Panc1 (cell line): ENCODE data around the gene FFAR1. TPM values are rescaled to one million over a fixed set of nuclear protein-coding genes. Genes with fewer than 3 reads are reported as not detected.
"Not testable (repeated sequence)": the region's sequence is repeated elsewhere in the genome, so short reads cannot be mapped to it uniquely, and the experiment has no call there.

Experiments
- ATAC-seq: fragments of 200-7000 bp; cut with Tn5 transposase; 2 replicates; pipeline ENCODE4 v1.9.1; 2020; ENCODE audit warnings: mild to moderate bottlenecking, moderate library complexity
- BruUV-seq: library from RNA; stranded (reverse); fragments of 400-500 nt; replicated peaks from 2 replicates; lab custom pipeline; 2021; lab: Mats Ljungman, UMichigan
- CTCF ChIA-PET: fragments of 300-600 bp; sonication (Branson Sonifier 250); formaldehyde crosslinking; loops from one replicate; lab custom pipeline; 2022; ENCODE audit warnings: antibody characterized with exemption; lab: Charles Lee
- POLR2A ChIA-PET: fragments of 300-600 bp; sonication (Branson Sonifier 250); formaldehyde crosslinking; loops from one replicate; lab custom pipeline; 2022; ENCODE audit warnings: antibody characterized with exemption; lab: Charles Lee
- DNase-seq: peaks from one replicate; pipeline ENCODE4 v3.0.0-alpha.2; 2010; ENCODE audit warnings: low read depth, low spot score
- H3K27ac ChIP-seq: 2 replicates; pipeline ENCODE4 v1.5.1; 2011; ENCODE audit warnings: mild to moderate bottlenecking, low read length, inconsistent platforms
- H3K27me3 ChIP-seq: fragments of 200-500 bp; sonication (Bioruptor generic); 2 replicates; pipeline ENCODE4 v1.6.0; 2014; ENCODE audit warnings: low read length, inconsistent platforms; ENCODE audit not compliant: control insufficient read depth, insufficient read depth
- H3K36me3 ChIP-seq: fragments of 200-500 bp; sonication (Bioruptor generic); 2 replicates; pipeline ENCODE4 v1.5.1; 2014; ENCODE audit warnings: inconsistent platforms, mild to moderate bottlenecking, low read length, moderate library complexity; ENCODE audit not compliant: control insufficient read depth, insufficient read depth
- H3K4me1 ChIP-seq: 2 replicates; pipeline ENCODE4 v1.5.1; 2011; ENCODE audit warnings: inconsistent platforms, mild to moderate bottlenecking, low read length, moderate library complexity; ENCODE audit not compliant: control insufficient read depth, insufficient read depth
- H3K4me3 ChIP-seq, 2 experiments: 2 replicates each; pipeline ENCODE4 v1.5.1; 2011 to 2012; ENCODE audit warnings: low read depth in 2 of 2, low read length in 2 of 2, mild to moderate bottlenecking in 2 of 2, inconsistent platforms in 1 of 2, moderate library complexity in 1 of 2
- H3K9me3 ChIP-seq: fragments of 200-500 bp; sonication (Bioruptor generic); 2 replicates; pipeline ENCODE4 v1.5.1; 2014; ENCODE audit warnings: low read depth, mild to moderate bottlenecking, inconsistent platforms, low read length, moderate library complexity; ENCODE audit not compliant: control insufficient read depth, insufficient read depth
- POLR2AphosphoS5 ChIP-seq: IDR thresholded peaks from 2 replicates; pipeline ENCODE4 v1.6.1; 2012; ENCODE audit warnings: mild to moderate bottlenecking, low read depth, low read length, moderate library complexity
- SIN3A ChIP-seq: IDR thresholded peaks from 2 replicates; pipeline ENCODE4 v1.6.1; 2012; ENCODE audit warnings: low read depth, mild to moderate bottlenecking, low read length, moderate library complexity, borderline replicate concordance; ENCODE audit not compliant: insufficient read depth
- TCF7L2 ChIP-seq: IDR thresholded peaks from 2 replicates; pipeline ENCODE4 v1.6.1; 2011; ENCODE audit warnings: mild to moderate bottlenecking, low read depth, low read length, inconsistent platforms
- in situ Hi-C: cut with HindIII; loops from 2 replicates; pipeline ENCODE4 v1.10.0; 2016; ENCODE audit warnings: low sequenced_read_pairs, low pct_unique_long_range_greater_than_20kb
- intact Hi-C: fragments of 100-400 bp; cut with micrococcal nuclease; formaldehyde crosslinking; loops from one replicate; pipeline ENCODE4 v1.10.0; 2022; ENCODE audit not compliant: unreplicated experiment
- total RNA-seq: library from RNA; stranded (reverse); gene quantifications from one replicate; pipeline ENCODE4 v1.2.1, GENCODE V29; 2021; ENCODE audit not compliant: unreplicated experiment
- TF ChIP-seq, protein P1 (sequence below), 2 experiments: IDR thresholded peaks; 2 replicates each; pipeline ENCODE4 v1.6.1; 2011 to 2012; ENCODE audit warnings: low read depth in 2 of 2, control low read depth in 1 of 2, low read length in 1 of 2, mild to moderate bottlenecking in 1 of 2, moderate library complexity in 1 of 2; ENCODE audit not compliant: insufficient read depth in 1 of 2
- TF ChIP-seq, protein P2 (sequence below): fragments of 450-650 bp; IDR thresholded peaks from 2 replicates; pipeline ENCODE4 v1.5.1; 2017; ENCODE audit warnings: mild to moderate bottlenecking

FFAR1 gene
- total RNA-seq, 1 experiment from 2014 or later = not detected

DNA sequence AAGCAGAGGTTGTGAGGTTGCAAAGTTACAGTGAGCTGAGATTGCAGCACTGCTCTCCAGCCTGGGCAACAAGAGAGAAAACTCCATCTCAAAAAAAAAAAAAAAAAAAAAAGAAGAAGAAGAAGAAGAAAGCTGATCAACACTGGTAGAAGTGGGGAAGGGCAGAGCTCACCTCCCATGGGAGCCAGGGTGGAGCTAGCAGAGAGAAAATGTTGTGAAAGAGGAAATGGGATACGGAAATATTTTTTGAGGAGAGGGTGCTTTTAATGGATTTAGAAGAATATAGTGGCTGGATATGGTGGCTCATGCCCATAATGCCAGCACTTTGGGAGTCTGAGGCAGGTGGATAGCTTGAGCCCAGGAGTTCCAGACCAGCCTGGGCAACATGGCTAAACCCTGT is 30.0 kb downstream of the FFAR1 start:
- ChIA-PET POLR2A (interaction anchor here (0.6 kb wide), 1 partner anchor 394 kb away, joined by 4 read pairs; no protein-coding TSS in a partner anchor), CTCF (no interaction called here)
- intact Hi-C loops = no loop called here

DNA sequence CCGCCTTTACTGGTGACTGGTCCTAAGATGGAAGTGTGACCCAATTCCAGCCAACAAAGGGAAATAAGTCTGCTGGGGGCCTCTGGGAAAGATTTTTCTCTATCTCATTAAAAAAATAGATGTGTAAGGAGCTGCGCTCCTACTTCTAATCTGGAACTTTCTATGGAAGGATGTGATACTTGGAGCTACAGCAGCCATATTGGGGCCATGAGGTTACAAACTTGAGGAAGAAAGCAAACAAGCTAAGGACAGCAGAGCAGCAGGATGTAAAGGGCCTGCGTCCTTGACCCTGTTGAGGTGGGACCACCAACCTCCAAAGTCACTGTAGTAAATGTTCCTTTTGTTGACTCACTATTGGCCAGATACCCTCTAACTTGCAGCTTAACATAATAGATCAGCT is 30.7 kb downstream of the FFAR1 start:
- peaks cover 7% of the 10 kb centered on the region for H3K27me3 ChIP-seq
- DNase-seq = no peak
- ChIA-PET POLR2A (no interaction called here), CTCF (no interaction called here)
- TF ChIP-seq, protein P1, sequence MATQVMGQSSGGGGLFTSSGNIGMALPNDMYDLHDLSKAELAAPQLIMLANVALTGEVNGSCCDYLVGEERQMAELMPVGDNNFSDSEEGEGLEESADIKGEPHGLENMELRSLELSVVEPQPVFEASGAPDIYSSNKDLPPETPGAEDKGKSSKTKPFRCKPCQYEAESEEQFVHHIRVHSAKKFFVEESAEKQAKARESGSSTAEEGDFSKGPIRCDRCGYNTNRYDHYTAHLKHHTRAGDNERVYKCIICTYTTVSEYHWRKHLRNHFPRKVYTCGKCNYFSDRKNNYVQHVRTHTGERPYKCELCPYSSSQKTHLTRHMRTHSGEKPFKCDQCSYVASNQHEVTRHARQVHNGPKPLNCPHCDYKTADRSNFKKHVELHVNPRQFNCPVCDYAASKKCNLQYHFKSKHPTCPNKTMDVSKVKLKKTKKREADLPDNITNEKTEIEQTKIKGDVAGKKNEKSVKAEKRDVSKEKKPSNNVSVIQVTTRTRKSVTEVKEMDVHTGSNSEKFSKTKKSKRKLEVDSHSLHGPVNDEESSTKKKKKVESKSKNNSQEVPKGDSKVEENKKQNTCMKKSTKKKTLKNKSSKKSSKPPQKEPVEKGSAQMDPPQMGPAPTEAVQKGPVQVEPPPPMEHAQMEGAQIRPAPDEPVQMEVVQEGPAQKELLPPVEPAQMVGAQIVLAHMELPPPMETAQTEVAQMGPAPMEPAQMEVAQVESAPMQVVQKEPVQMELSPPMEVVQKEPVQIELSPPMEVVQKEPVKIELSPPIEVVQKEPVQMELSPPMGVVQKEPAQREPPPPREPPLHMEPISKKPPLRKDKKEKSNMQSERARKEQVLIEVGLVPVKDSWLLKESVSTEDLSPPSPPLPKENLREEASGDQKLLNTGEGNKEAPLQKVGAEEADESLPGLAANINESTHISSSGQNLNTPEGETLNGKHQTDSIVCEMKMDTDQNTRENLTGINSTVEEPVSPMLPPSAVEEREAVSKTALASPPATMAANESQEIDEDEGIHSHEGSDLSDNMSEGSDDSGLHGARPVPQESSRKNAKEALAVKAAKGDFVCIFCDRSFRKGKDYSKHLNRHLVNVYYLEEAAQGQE (IDR thresholded peaks at IDR 0.05; ENCODE audit: insufficient read depth in 1 of 2, low read depth in 2 of 2, low read length in 1 of 2) = no peak
- TF ChIP-seq, protein P2, sequence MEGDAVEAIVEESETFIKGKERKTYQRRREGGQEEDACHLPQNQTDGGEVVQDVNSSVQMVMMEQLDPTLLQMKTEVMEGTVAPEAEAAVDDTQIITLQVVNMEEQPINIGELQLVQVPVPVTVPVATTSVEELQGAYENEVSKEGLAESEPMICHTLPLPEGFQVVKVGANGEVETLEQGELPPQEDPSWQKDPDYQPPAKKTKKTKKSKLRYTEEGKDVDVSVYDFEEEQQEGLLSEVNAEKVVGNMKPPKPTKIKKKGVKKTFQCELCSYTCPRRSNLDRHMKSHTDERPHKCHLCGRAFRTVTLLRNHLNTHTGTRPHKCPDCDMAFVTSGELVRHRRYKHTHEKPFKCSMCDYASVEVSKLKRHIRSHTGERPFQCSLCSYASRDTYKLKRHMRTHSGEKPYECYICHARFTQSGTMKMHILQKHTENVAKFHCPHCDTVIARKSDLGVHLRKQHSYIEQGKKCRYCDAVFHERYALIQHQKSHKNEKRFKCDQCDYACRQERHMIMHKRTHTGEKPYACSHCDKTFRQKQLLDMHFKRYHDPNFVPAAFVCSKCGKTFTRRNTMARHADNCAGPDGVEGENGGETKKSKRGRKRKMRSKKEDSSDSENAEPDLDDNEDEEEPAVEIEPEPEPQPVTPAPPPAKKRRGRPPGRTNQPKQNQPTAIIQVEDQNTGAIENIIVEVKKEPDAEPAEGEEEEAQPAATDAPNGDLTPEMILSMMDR = no peak
- no peak for TF ChIP-seq SIN3A
- in situ Hi-C loops = no loop called here
- ATAC-seq = no peak
- no peaks in the 10 kb centered on the region for H3K36me3 ChIP-seq
- H3K27ac ChIP-seq = no peak overlapping the region
- no TSS peak for BruUV-seq
- intact Hi-C loops = no loop called here
- H3K4me1 ChIP-seq = no peaks in the 10 kb centered on the region
- no peaks in the 10 kb centered on the region for H3K9me3 ChIP-seq
- H3K4me3 ChIP-seq = no peak overlapping the region

More for the DNA sequence above, 30.0 kb downstream of the FFAR1 start:
- H3K27me3 ChIP-seq = peaks cover 7% of the 10 kb centered on the region
- no peak for DNase-seq
- H3K36me3 ChIP-seq = no peaks in the 10 kb centered on the region
- TF ChIP-seq, protein P1 (IDR thresholded peaks at IDR 0.05; ENCODE audit: insufficient read depth in 1 of 2, low read depth in 2 of 2, low read length in 1 of 2) = no peak
- TF ChIP-seq TCF7L2 = no peak
- TF ChIP-seq POLR2AphosphoS5 = no peak
- TF ChIP-seq, protein P2 = no peak
- no peak for TF ChIP-seq SIN3A
- ATAC-seq = no peak
- BruUV-seq = no TSS peak
- H3K9me3 ChIP-seq = no peaks in the 10 kb centered on the region
- no peak overlapping the region for H3K4me3 ChIP-seq
- in situ Hi-C loops = no loop called here
- H3K4me1 ChIP-seq = no peaks in the 10 kb centered on the region
- no peak overlapping the region for H3K27ac ChIP-seq

DNA sequence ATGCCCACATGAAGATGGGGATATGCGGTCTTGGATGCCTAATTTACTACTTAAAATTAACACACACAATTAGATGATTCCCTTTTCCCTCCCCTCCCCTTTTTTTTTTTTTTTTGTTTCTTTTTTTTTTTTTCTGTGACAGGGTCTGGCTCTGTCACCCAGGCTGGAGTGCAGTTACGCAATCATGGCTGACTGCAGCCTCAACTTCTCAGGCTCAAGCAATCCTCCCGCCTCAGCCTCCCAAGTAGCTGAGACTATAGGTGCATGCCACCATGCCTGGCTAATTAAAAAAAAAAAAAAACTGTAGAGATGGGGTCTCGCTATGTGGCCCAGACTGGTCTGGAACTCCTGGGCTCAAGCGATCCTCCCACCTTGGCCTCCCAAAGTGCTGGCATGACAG is 31.8 kb downstream of the FFAR1 start:
- intact Hi-C loops, H3K27me3 ChIP-seq, H3K4me1 ChIP-seq, H3K9me3 ChIP-seq, ATAC-seq, in situ Hi-C loops, DNase-seq, H3K4me3 ChIP-seq, CTCF ChIA-PET, H3K36me3 ChIP-seq, H3K27ac ChIP-seq, BruUV-seq: not testable (repeated sequence)
- POLR2A ChIA-PET = interaction anchor here (0.6 kb wide), 1 partner anchor 60 kb away, joined by 4 read pairs; no protein-coding TSS in a partner anchor
